B cell (primary cell): ENCODE data around the gene C1orf115. TPM values are rescaled to one million over a fixed set of nuclear protein-coding genes. Genes with fewer than 3 reads are reported as not detected.

Source experiments
- ATAC-seq: fragments of 200-7000 bp; cut with Tn5 transposase; one replicate; pipeline ENCODE4 v1.10.0; 2021; ENCODE audit warnings: low read depth, mild to moderate bottlenecking, moderate number of reproducible peaks, moderate library complexity
- CTCF ChIA-PET: fragments of 350-600 bp; sonication (Branson Sonifier 250); formaldehyde crosslinking; loops from one replicate; lab custom pipeline; 2021; ENCODE audit warnings: antibody characterized with exemption, inconsistent platforms; lab: Charles Lee
- POLR2A ChIA-PET: fragments of 350-600 bp; sonication (Branson Sonifier 250); formaldehyde crosslinking; loops from one replicate; lab custom pipeline; 2021; ENCODE audit warnings: antibody characterized with exemption; lab: Charles Lee
- DNase-seq: peaks from one replicate; pipeline ENCODE4 v3.0.0; 2013
- H2AFZ ChIP-seq: 2 replicates; pipeline ENCODE4 v1.6.1; 2012; ENCODE audit warnings: mild to moderate bottlenecking, low read depth, low read length; ENCODE audit not compliant: insufficient read depth, poor library complexity, severe bottlenecking
- H3K27ac ChIP-seq, 2 donors: 1 replicate in 1 of 2; 2 replicates in 1 of 2; pipeline ENCODE4 v1.5.1; 2012 to 2013; ENCODE audit warnings: low read length in 2 of 2, mild to moderate bottlenecking in 2 of 2, moderate library complexity in 1 of 2
- H3K27me3 ChIP-seq, 4 experiments: fragments of 200-600 bp in 1 of 4; sonication (generic) in 1 of 4; replicated peaks in 1 of 4; 1 replicate in 2 of 4; 2 replicates in 2 of 4; pipeline versions ENCODE4 v1.6.1 to v1.7.0; 2013 to 2016; ENCODE audit warnings: low read length in 3 of 4, mild to moderate bottlenecking in 2 of 4, mixed read lengths in 1 of 4, moderate library complexity in 1 of 4; ENCODE audit not compliant: insufficient read depth in 4 of 4, control insufficient read depth in 3 of 4; ENCODE audit errors: control extremely low read depth in 1 of 4
- H3K36me3 ChIP-seq, 2 experiments: replicated peaks in 1 of 2; 1 replicate in 1 of 2; 2 replicates in 1 of 2; pipeline versions ENCODE4 v1.6.1 to v1.7.1; 2013; ENCODE audit warnings: low read length in 1 of 2; ENCODE audit not compliant: insufficient read depth in 2 of 2, control insufficient read depth in 1 of 2; ENCODE audit errors: control extremely low read depth in 1 of 2, extremely low read depth in 1 of 2
- H3K4me1 ChIP-seq, 2 donors: fragments of 200-600 bp in 1 of 2; sonication (generic) in 1 of 2; 1 replicate in 1 of 2; 2 replicates in 1 of 2; pipeline versions ENCODE4 v1.5.1 to v1.6.1; 2013 to 2017; ENCODE audit warnings: low read length in 2 of 2; ENCODE audit not compliant: control insufficient read depth in 2 of 2, insufficient read depth in 2 of 2
- H3K4me2 ChIP-seq: replicated peaks from 2 replicates; pipeline ENCODE3; 2012; ENCODE audit warnings: mild to moderate bottlenecking, low read depth, low read length; ENCODE audit not compliant: poor library complexity, severe bottlenecking
- H3K4me3 ChIP-seq, 5 experiments: fragments of 200-600 bp in 1 of 5; sonication (generic) in 1 of 5; 1 replicate in 3 of 5; 2 replicates in 2 of 5; pipeline versions ENCODE4 v1.5.1 to v1.7.0; 2011 to 2016; ENCODE audit warnings: low read length in 4 of 5, mild to moderate bottlenecking in 4 of 5, low read depth in 2 of 5, control low read depth in 1 of 5, moderate library complexity in 1 of 5; ENCODE audit not compliant: insufficient read depth in 1 of 5; ENCODE audit errors: control extremely low read depth in 1 of 5, extremely low read depth in 1 of 5
- H3K79me2 ChIP-seq: fragments of 200-600 bp; sonication (generic); one replicate; pipeline ENCODE4 v1.6.0; 2016; ENCODE audit warnings: low read length; ENCODE audit not compliant: control insufficient read depth, insufficient read depth
- H3K9ac ChIP-seq: fragments of 200-600 bp; sonication (generic); 2 replicates; pipeline ENCODE4 v1.6.1; 2017; ENCODE audit warnings: mild to moderate bottlenecking, low read length, moderate library complexity
- H3K9me3 ChIP-seq, 3 donors: one replicate each; pipeline versions ENCODE4 v1.6.1 to v1.7.1; 2013; ENCODE audit warnings: low read length in 2 of 3; ENCODE audit not compliant: control insufficient read depth in 2 of 3, insufficient read depth in 1 of 3; ENCODE audit errors: control extremely low read depth in 1 of 3
- H4K20me1 ChIP-seq: 2 replicates; pipeline ENCODE4 v1.6.0; 2012; ENCODE audit warnings: mild to moderate bottlenecking, low read length; ENCODE audit not compliant: insufficient read depth, control insufficient read depth, poor library complexity, severe bottlenecking
- H3K27ac Mint-ChIP-seq: one replicate; pipeline ENCODE4 v1.8.0; 2021; ENCODE audit warnings: mixed read lengths
- H3K27me3 Mint-ChIP-seq: one replicate; pipeline ENCODE4 v1.8.0; 2021; ENCODE audit warnings: mixed read lengths
- H3K4me1 Mint-ChIP-seq: one replicate; pipeline ENCODE4 v1.8.0; 2021; ENCODE audit warnings: mixed read lengths
- H3K4me3 Mint-ChIP-seq: one replicate; pipeline ENCODE4 v1.8.0; 2021; ENCODE audit warnings: mixed read lengths
- H3K9me3 Mint-ChIP-seq: one replicate; pipeline ENCODE4 v1.8.0; 2022; ENCODE audit warnings: mixed read lengths; ENCODE audit not compliant: insufficient read depth
- CTCF ChIP-seq: fragments of 200-600 bp; IDR thresholded peaks from one replicate; pipeline ENCODE4 v1.8.0; 2022; ENCODE audit warnings: antibody characterized with exemption, mild to moderate bottlenecking
- EZH2 ChIP-seq: IDR thresholded peaks from 2 replicates; pipeline ENCODE4 v1.6.1; 2012; ENCODE audit warnings: borderline replicate concordance, low read depth, mild to moderate bottlenecking, moderate library complexity, low read length; ENCODE audit not compliant: insufficient read depth, poor library complexity, severe bottlenecking
- WGBS: methylation state at CpG from one replicate; pipeline ENCODE4 v1.1.5; 2013; ENCODE audit warnings: missing lambda C conversion rate; ENCODE audit not compliant: insufficient coverage; 5-methylcytosine and 5-hydroxymethylcytosine counted together
- intact Hi-C: fragments of 100-400 bp; cut with micrococcal nuclease; formaldehyde crosslinking; loops from one replicate; pipeline ENCODE4 v1.10.0; 2022
- polyA plus RNA-seq: library from polyadenylated mRNA; depleted of rRNA; stranded (reverse); fragments of >200 nt; gene quantifications from 2 replicates; pipeline ENCODE4 v1.2.3, GENCODE V29; 2012
- total RNA-seq, 2 donors: library from RNA; stranded (reverse); fragments of 120-200 nt in 1 of 2; gene quantifications; 1 replicate in 1 of 2; 2 replicates in 1 of 2; pipeline versions ENCODE4 v1.2.3 to v1.2.4, GENCODE V29; 2013 to 2022

C1orf115 gene
- total and polyA plus RNA-seq, 2 donors (not counting 1 experiment from before 2014, with no cell fraction given) = 6.4 to 19.5 TPM

DNA sequence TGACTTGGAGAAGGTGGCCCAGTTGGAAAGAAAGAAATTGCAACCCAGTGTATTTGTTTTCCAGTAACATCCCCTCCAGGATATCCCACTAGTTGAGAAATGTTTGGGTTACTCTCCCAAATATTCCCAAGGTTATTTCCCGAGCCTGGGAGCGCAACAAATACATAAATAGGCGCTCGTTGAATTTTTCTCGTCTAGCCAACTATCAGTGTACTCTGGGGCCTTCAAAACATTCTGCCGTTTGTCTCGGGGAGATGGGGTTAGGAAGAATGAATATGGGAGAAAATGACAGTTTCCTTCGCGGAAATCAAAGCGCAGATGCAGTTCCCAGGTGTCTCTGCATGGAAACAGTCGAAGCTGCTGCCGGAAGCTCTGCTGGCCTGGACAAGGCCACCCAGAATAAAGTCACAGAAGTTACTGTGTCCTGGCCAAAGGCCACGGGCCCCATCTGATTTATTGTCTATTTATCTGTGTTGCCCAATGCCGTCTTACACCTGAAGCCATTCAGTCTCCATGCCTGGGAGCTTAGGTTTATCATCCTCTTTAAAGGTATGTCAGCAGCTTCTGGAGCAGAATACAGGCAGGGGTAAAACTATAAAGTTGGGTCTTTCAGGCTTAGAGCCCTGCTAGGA, 1.0 kb downstream of the C1orf115 start:
- no peaks in the 10 kb centered on the region for H3K9me3 ChIP-seq
- H3K79me2 ChIP-seq = no peaks in the 10 kb centered on the region
- H3K9ac ChIP-seq = peak overlapping the region; percentile 75
- H3K36me3 ChIP-seq = no peaks in the 10 kb centered on the region
- peaks cover 14 to 19% of the 10 kb centered on the region in 2 donors for H3K4me1 ChIP-seq
- peaks cover 0 to 4% (median 0%) of the 10 kb centered on the region in 4 experiments for H3K27me3 ChIP-seq
- H3K27me3 Mint-ChIP-seq = peaks cover 3% of the 10 kb centered on the region
- peaks cover 21% of the 10 kb centered on the region for H3K4me1 Mint-ChIP-seq
- no peaks in the 10 kb centered on the region for H4K20me1 ChIP-seq
- POLR2A ChIA-PET = interaction anchor here (1.3 kb wide), 1 partner anchor 57 kb away, joined by 3 read pairs; the partner anchor contains the start of gene MTARC2
- CTCF ChIA-PET = interaction anchor here (0.6 to 8.7 kb wide), 9 partner anchors 9 to 119 kb away, joined by 3 to 75 read pairs (median 5); no protein-coding TSS in a partner anchor
- TF ChIP-seq CTCF (no peak), EZH2 (no peak)
- intact Hi-C loops = loop anchor here (5.0 kb wide), 1 partner anchor 419 kb away; the partner anchor contains the start of gene RAB3GAP2
- DNase-seq (no peak), ATAC-seq (no peak)
- peak overlapping the region; percentile 87 for H2AFZ ChIP-seq
- H3K4me2 ChIP-seq = peak overlapping the region; percentile 71
- peak overlapping the region in 4 of 5 experiments; percentile 47 to 83 (median 70) for H3K4me3 ChIP-seq
- H3K9me3 Mint-ChIP-seq = no peaks in the 10 kb centered on the region
- 92% methylated on average over 9 of the region's 14 CpGs for WGBS
- H3K27ac Mint-ChIP-seq = no peak overlapping the region
- H3K27ac ChIP-seq = no peak overlapping the region
- peak overlapping the region; percentile 93 for H3K4me3 Mint-ChIP-seq
